ENCODE measurements around the gene NPHP4. TPM values are rescaled to one million over a fixed set of nuclear protein-coding genes. Genes with fewer than 3 reads are reported as not detected.

The NPHP4 gene
- polyA plus RNA-seq, 3 donors = 0.39 to 13.7 (median 1.2) TPM

GRCh38 chr1:6029351-6029750 lies 37.1 kb upstream of the NPHP4 start:
- intact Hi-C loops (cut with micrococcal nuclease) = loop anchor here in 1 of 2 donors (5.0 kb wide), 1 partner anchor 37 kb away; the partner anchor contains the start of gene NPHP4
- Histone ChIP-seq H3K9ac (ENCODE audit: insufficient read depth, low read length, poor library complexity, severe bottlenecking) (peak overlapping the region; percentile 98), H4K20me1 (ENCODE audit: insufficient read depth, low read length) (peaks cover 74% of the 10 kb centered on the region), H2AFZ (ENCODE audit: insufficient read depth, low read depth, low read length, poor library complexity, severe bottlenecking) (no peak overlapping the region), H3K4me3 (replicated peaks in 1 of 3; ENCODE audit: low read depth in 2 of 3, low read length in 3 of 3) (peak overlapping the region in 1 of 3 experiments; percentile 80), H3K27ac (ENCODE audit: low read depth in 1 of 2, low read length in 2 of 2) (peak overlapping the region; percentile 95 to 100), H3K36me3 (replicated peaks in 1 of 2; ENCODE audit: control insufficient read depth in 1 of 2, insufficient read depth in 2 of 2, low read length in 2 of 2) (peaks cover 8 to 40% of the 10 kb centered on the region in 2 donors), H3K27me3 (ENCODE audit: control insufficient read depth in 2 of 2, insufficient read depth in 2 of 2, low read length in 2 of 2) (no peaks in the 10 kb centered on the region), H3K79me2 (ENCODE audit: insufficient read depth, low read length) (peaks cover 96% of the 10 kb centered on the region), H3K9me3 (replicated peaks in 1 of 2; ENCODE audit: control insufficient read depth in 1 of 2, insufficient read depth in 1 of 2, low read length in 2 of 2) (no peaks in the 10 kb centered on the region), H3K4me1 (ENCODE audit: control insufficient read depth in 1 of 2, insufficient read depth in 2 of 2, low read length in 2 of 2) (peaks cover 55 to 75% of the 10 kb centered on the region in 2 donors), H3K4me2 (replicated peaks; ENCODE audit: extremely low read depth, low read length, poor library complexity, severe bottlenecking) (peak overlapping the region; percentile 95)
- WGBS (ENCODE audit: insufficient coverage) = 76% methylated on average over 5 of the region's 5 CpGs
- TF ChIP-seq, protein P1, sequence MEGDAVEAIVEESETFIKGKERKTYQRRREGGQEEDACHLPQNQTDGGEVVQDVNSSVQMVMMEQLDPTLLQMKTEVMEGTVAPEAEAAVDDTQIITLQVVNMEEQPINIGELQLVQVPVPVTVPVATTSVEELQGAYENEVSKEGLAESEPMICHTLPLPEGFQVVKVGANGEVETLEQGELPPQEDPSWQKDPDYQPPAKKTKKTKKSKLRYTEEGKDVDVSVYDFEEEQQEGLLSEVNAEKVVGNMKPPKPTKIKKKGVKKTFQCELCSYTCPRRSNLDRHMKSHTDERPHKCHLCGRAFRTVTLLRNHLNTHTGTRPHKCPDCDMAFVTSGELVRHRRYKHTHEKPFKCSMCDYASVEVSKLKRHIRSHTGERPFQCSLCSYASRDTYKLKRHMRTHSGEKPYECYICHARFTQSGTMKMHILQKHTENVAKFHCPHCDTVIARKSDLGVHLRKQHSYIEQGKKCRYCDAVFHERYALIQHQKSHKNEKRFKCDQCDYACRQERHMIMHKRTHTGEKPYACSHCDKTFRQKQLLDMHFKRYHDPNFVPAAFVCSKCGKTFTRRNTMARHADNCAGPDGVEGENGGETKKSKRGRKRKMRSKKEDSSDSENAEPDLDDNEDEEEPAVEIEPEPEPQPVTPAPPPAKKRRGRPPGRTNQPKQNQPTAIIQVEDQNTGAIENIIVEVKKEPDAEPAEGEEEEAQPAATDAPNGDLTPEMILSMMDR (IDR thresholded peaks at IDR 0.05) = no peak
- peaks cover 75% of the 10 kb centered on the region for H3K4me1 Mint-ChIP-seq
- H3K27me3 Mint-ChIP-seq (ENCODE audit: low read depth in 3 of 3) = peaks cover 0 to 6% (median 0%) of the 10 kb centered on the region in 3 donors
- H3K9me3 Mint-ChIP-seq = peaks cover 0 to 1% (median 0%) of the 10 kb centered on the region in 7 donors
- DNase-seq = no peak
- H3K27ac Mint-ChIP-seq = peak overlapping the region; percentile 97 to 100 (median 99)
- H3K36me3 Mint-ChIP-seq = peaks cover 32 to 42% of the 10 kb centered on the region in 2 donors
- peak overlapping the region in 1 of 2 donors; percentile 30 for H3K4me3 Mint-ChIP-seq

GRCh38 chr1:6028042-6028850 lies 36.0 kb upstream of the NPHP4 start:
- Mint-ChIP-seq H3K27me3 (ENCODE audit: low read depth in 3 of 3) (peaks cover 0 to 6% (median 0%) of the 10 kb centered on the region in 3 donors), H3K4me3 (peak overlapping the region; percentile 87 to 94), H3K36me3 (peaks cover 32 to 40% of the 10 kb centered on the region in 2 donors), H3K27ac (peak overlapping the region; percentile 97 to 100 (median 99)), H3K9me3 (peaks cover 0 to 1% (median 0%) of the 10 kb centered on the region in 7 donors), H3K4me1 (peaks cover 73% of the 10 kb centered on the region)
- H2AFZ ChIP-seq (ENCODE audit: insufficient read depth, low read depth, low read length, poor library complexity, severe bottlenecking) = no peak overlapping the region
- peak overlapping the region; percentile 51 to 80 (median 53) for H3K4me3 ChIP-seq (replicated peaks in 1 of 3; ENCODE audit: low read depth in 2 of 3, low read length in 3 of 3)
- H3K4me2 ChIP-seq (replicated peaks; ENCODE audit: extremely low read depth, low read length, poor library complexity, severe bottlenecking) = peak overlapping the region; percentile 95
- intact Hi-C loops (cut with micrococcal nuclease) = loop anchor here (1.0 to 5.0 kb wide), 2 partner anchors 35 to 36 kb away; partner anchors contain the start of gene NPHP4 (in 1 of the 2)
- peak overlapping the region; percentile 95 to 100 for H3K27ac ChIP-seq (ENCODE audit: low read depth in 1 of 2, low read length in 2 of 2)
- peak; percentile 95 to 96 (median 95) for DNase-seq
- H3K36me3 ChIP-seq (replicated peaks in 1 of 2; ENCODE audit: control insufficient read depth in 1 of 2, insufficient read depth in 2 of 2, low read length in 2 of 2) = peaks cover 8 to 29% of the 10 kb centered on the region in 2 donors
- H3K9ac ChIP-seq (ENCODE audit: insufficient read depth, low read length, poor library complexity, severe bottlenecking) = peak overlapping the region; percentile 98
- H3K79me2 ChIP-seq (ENCODE audit: insufficient read depth, low read length) = peaks cover 85% of the 10 kb centered on the region
- peaks cover 55 to 68% of the 10 kb centered on the region in 2 donors for H3K4me1 ChIP-seq (ENCODE audit: control insufficient read depth in 1 of 2, insufficient read depth in 2 of 2, low read length in 2 of 2)
- H4K20me1 ChIP-seq (ENCODE audit: insufficient read depth, low read length) = peaks cover 63% of the 10 kb centered on the region
- TF ChIP-seq, protein P1 (IDR thresholded peaks at IDR 0.05) = peak; percentile 65
- no peaks in the 10 kb centered on the region for H3K27me3 ChIP-seq (ENCODE audit: control insufficient read depth in 2 of 2, insufficient read depth in 2 of 2, low read length in 2 of 2)
- 8% methylated on average over 4 of the region's 19 CpGs for WGBS (ENCODE audit: insufficient coverage)
- H3K9me3 ChIP-seq (replicated peaks in 1 of 2; ENCODE audit: control insufficient read depth in 1 of 2, insufficient read depth in 1 of 2, low read length in 2 of 2) = no peaks in the 10 kb centered on the region
